Endothelial cell (in vitro differentiated cells): ENCODE data around the gene PLXNA2. TPM values are rescaled to one million over a fixed set of nuclear protein-coding genes. Genes with fewer than 3 reads are reported as not detected.
A peak's percentile ranks its signal among the peaks of the same experiment; 100 is the strongest.

Experiments
- DNase-seq: peaks from one replicate; pipeline ENCODE4 v3.0.0; 2021; ENCODE audit warnings: low spot score
- H3K27ac Mint-ChIP-seq: one replicate; pipeline ENCODE4 v1.8.0; 2021; ENCODE audit warnings: mixed read lengths, inconsistent platforms; ENCODE audit not compliant: unreplicated experiment
- H3K27me3 Mint-ChIP-seq: one replicate; pipeline ENCODE4 v1.8.0; 2021; ENCODE audit warnings: mild to moderate bottlenecking, moderate library complexity, mixed read lengths, inconsistent platforms; ENCODE audit not compliant: unreplicated experiment
- H3K36me3 Mint-ChIP-seq: one replicate; pipeline ENCODE4 v1.8.0; 2021; ENCODE audit warnings: mild to moderate bottlenecking, low read depth, mixed read lengths, inconsistent platforms; ENCODE audit not compliant: unreplicated experiment
- H3K4me1 Mint-ChIP-seq: one replicate; pipeline ENCODE4 v1.8.0; 2021; ENCODE audit warnings: mild to moderate bottlenecking, mixed read lengths, inconsistent platforms; ENCODE audit not compliant: unreplicated experiment
- H3K4me3 Mint-ChIP-seq: one replicate; pipeline ENCODE4 v1.8.0; 2021; ENCODE audit warnings: mild to moderate bottlenecking, mixed read lengths, inconsistent platforms; ENCODE audit not compliant: unreplicated experiment
- H3K9me3 Mint-ChIP-seq: one replicate; pipeline ENCODE4 v1.8.0; 2021; ENCODE audit warnings: mixed read lengths, inconsistent platforms; ENCODE audit not compliant: unreplicated experiment
- CTCF ChIP-seq: fragments of 200-600 bp; sonication (generic); IDR thresholded peaks from one replicate; pipeline ENCODE4 v1.5.0; 2021; ENCODE audit warnings: antibody characterized with exemption; ENCODE audit not compliant: unreplicated experiment
- total RNA-seq: library from RNA; stranded (reverse); fragmentation: NEBNext Ultra II Directional; extraction: Animal tissue kit (Norgen Biotek cat#: 25700); gene quantifications from one replicate; pipeline ENCODE4 v1.2.1, GENCODE V29; 2021; ENCODE audit not compliant: unreplicated experiment

The PLXNA2 gene
- total RNA-seq, 1 donor from 2014 or later: 25.6 TPM

GRCh38 chr1:208136459-208137182 lies 107.6 kb downstream of the PLXNA2 start:
- TF ChIP-seq CTCF: no peak
- peaks cover 3% of the 10 kb centered on the region for H3K27me3 Mint-ChIP-seq
- peaks cover 8% of the 10 kb centered on the region for H3K4me1 Mint-ChIP-seq
- H3K27ac Mint-ChIP-seq: no peak overlapping the region
- no peaks in the 10 kb centered on the region for H3K36me3 Mint-ChIP-seq
- no peak overlapping the region for H3K4me3 Mint-ChIP-seq
- no peak for DNase-seq
- no peaks in the 10 kb centered on the region for H3K9me3 Mint-ChIP-seq

GRCh38 chr1:208135354-208135753 lies 108.8 kb downstream of the PLXNA2 start:
- no peak for TF ChIP-seq CTCF
- no peak overlapping the region for H3K27ac Mint-ChIP-seq
- H3K27me3 Mint-ChIP-seq: peaks cover 4% of the 10 kb centered on the region
- DNase-seq: no peak
- peaks cover 10% of the 10 kb centered on the region for H3K4me1 Mint-ChIP-seq
- H3K9me3 Mint-ChIP-seq: no peaks in the 10 kb centered on the region
- no peak overlapping the region for H3K4me3 Mint-ChIP-seq
- no peaks in the 10 kb centered on the region for H3K36me3 Mint-ChIP-seq

GRCh38 chr1:208134491-208134890 lies 109.7 kb downstream of the PLXNA2 start:
- Mint-ChIP-seq H3K27me3 (peaks cover 4% of the 10 kb centered on the region), H3K4me3 (no peak overlapping the region), H3K36me3 (no peaks in the 10 kb centered on the region), H3K4me1 (peaks cover 11% of the 10 kb centered on the region), H3K9me3 (no peaks in the 10 kb centered on the region), H3K27ac (no peak overlapping the region)
- TF ChIP-seq CTCF: no peak
- DNase-seq: no peak

- no peak overlapping the region for H3K4me3 Mint-ChIP-seq
- no peaks in the 10 kb centered on the region for H3K9me3 Mint-ChIP-seq
- peaks cover 11% of the 10 kb centered on the region for H3K4me1 Mint-ChIP-seq
- no peak overlapping the region for H3K27ac Mint-ChIP-seq
- H3K27me3 Mint-ChIP-seq: peaks cover 4% of the 10 kb centered on the region
- DNase-seq: no peak
- TF ChIP-seq CTCF: no peak
- H3K36me3 Mint-ChIP-seq: no peaks in the 10 kb centered on the region
These were observed 110.8 kb downstream of the PLXNA2 start for GRCh38 chr1:208133355-208133754.

- H3K27me3 Mint-ChIP-seq: peaks cover 5% of the 10 kb centered on the region
- TF ChIP-seq CTCF: peak; percentile 91
- no peak overlapping the region for H3K27ac Mint-ChIP-seq
These were observed 111.8 kb downstream of the PLXNA2 start for GRCh38 chr1:208132287-208132882.

More at GRCh38 chr1:208132287-208132882, 111.8 kb downstream of the PLXNA2 start:
- Mint-ChIP-seq H3K36me3 (no peaks in the 10 kb centered on the region), H3K9me3 (no peaks in the 10 kb centered on the region), H3K4me3 (no peak overlapping the region), H3K4me1 (peaks cover 20% of the 10 kb centered on the region)
- DNase-seq: peak; percentile 90
